WTC11 (cell line): Measurements from ENCODE around the gene NRXN3. TPM values are rescaled to one million over a fixed set of nuclear protein-coding genes. Genes with fewer than 3 reads are reported as not detected.

Experiments used
- ATAC-seq: fragments of 200-7000 bp; cut with Tn5 transposase; 2 replicates; pipeline ENCODE4 v1.10.0; 2021; ENCODE audit warnings: mild to moderate bottlenecking, moderate library complexity
- CTCF ChIA-PET: fragments of 300-600 bp; sonication (Branson Sonifier 250); formaldehyde crosslinking; loops from one replicate; lab custom pipeline; 2021; ENCODE audit warnings: antibody characterized with exemption; lab: Charles Lee
- POLR2A ChIA-PET: fragments of 350-600 bp; sonication (Branson Sonifier 250); formaldehyde crosslinking; loops from one replicate; lab custom pipeline; 2021; ENCODE audit warnings: antibody characterized with exemption; lab: Charles Lee
- DNase-seq: peaks from one replicate; pipeline ENCODE4 v3.0.0; 2021; ENCODE audit warnings: low spot score
- H3K27ac Mint-ChIP-seq: 2 replicates; pipeline ENCODE4 v1.8.0; 2021; ENCODE audit warnings: mixed read lengths
- H3K27me3 Mint-ChIP-seq: 2 replicates; pipeline ENCODE4 v1.8.0; 2021; ENCODE audit warnings: low read depth, mild to moderate bottlenecking, moderate library complexity, mixed read lengths
- H3K36me3 Mint-ChIP-seq: 2 replicates; pipeline ENCODE4 v1.8.0; 2021; ENCODE audit warnings: mixed read lengths
- H3K4me1 Mint-ChIP-seq: 2 replicates; pipeline ENCODE4 v1.8.0; 2022; ENCODE audit warnings: mixed read lengths
- H3K4me3 Mint-ChIP-seq: 2 replicates; pipeline ENCODE4 v1.8.0; 2021; ENCODE audit warnings: mild to moderate bottlenecking, moderate library complexity, mixed read lengths
- H3K9me3 Mint-ChIP-seq: 2 replicates; pipeline ENCODE4 v1.8.0; 2021; ENCODE audit warnings: mixed read lengths
- ATF2 ChIP-seq: sonication (generic); formaldehyde crosslinking; IDR thresholded peaks from 2 replicates; pipeline ENCODE4 v1.8.1; 2022; ENCODE audit warnings: low read depth, missing genetic modification reagents, borderline replicate concordance
- ATF3 ChIP-seq: sonication (generic); formaldehyde crosslinking; conservative IDR thresholded peaks from 2 replicates; pipeline ENCODE4 v1.8.1; 2022; ENCODE audit warnings: mild to moderate bottlenecking, missing genetic modification reagents
- CBFB ChIP-seq: sonication (generic); formaldehyde crosslinking; IDR thresholded peaks from 2 replicates; pipeline ENCODE4 v1.8.1; 2022; ENCODE audit warnings: mild to moderate bottlenecking, low read depth, missing genetic modification reagents
- E2F1 ChIP-seq: sonication (generic); formaldehyde crosslinking; IDR thresholded peaks from 2 replicates; pipeline ENCODE4 v1.8.0; 2022; ENCODE audit warnings: mild to moderate bottlenecking, missing genetic modification reagents
- ERG ChIP-seq: fragments of 250-450 bp; sonication (Bioruptor Pico); IDR thresholded peaks from 2 replicates; pipeline ENCODE4 v1.8.0; 2021; ENCODE audit warnings: mild to moderate bottlenecking
- IRF2 ChIP-seq: sonication (generic); formaldehyde crosslinking; IDR thresholded peaks from 2 replicates; pipeline ENCODE4 v1.8.0; 2022; ENCODE audit warnings: low read depth, missing genetic modification reagents, borderline replicate concordance
- MAX ChIP-seq: sonication (generic); formaldehyde crosslinking; IDR thresholded peaks from 2 replicates; pipeline ENCODE4 v1.8.0; 2022; ENCODE audit warnings: mild to moderate bottlenecking, missing genetic modification reagents
- SMAD4 ChIP-seq: sonication (generic); formaldehyde crosslinking; IDR thresholded peaks from 2 replicates; pipeline ENCODE4 v1.8.0; 2022; ENCODE audit warnings: mild to moderate bottlenecking, missing genetic modification reagents
- SOX15 ChIP-seq: fragments of 250-450 bp; sonication (Bioruptor Pico); IDR thresholded peaks from 2 replicates; pipeline ENCODE4 v1.9.0; 2021; ENCODE audit warnings: mild to moderate bottlenecking
- ZNF232 ChIP-seq: sonication (generic); formaldehyde crosslinking; IDR thresholded peaks from 2 replicates; pipeline ENCODE4 v1.8.0; 2022; ENCODE audit warnings: mild to moderate bottlenecking, missing genetic modification reagents
- ZNF281 ChIP-seq: sonication (generic); formaldehyde crosslinking; IDR thresholded peaks from 2 replicates; pipeline ENCODE4 v1.8.0; 2023; ENCODE audit warnings: mild to moderate bottlenecking, missing genetic modification reagents
- ZNF396 ChIP-seq: fragments of 250-450 bp; sonication (Bioruptor Pico); IDR thresholded peaks from 2 replicates; pipeline ENCODE4 v1.8.0; 2021; ENCODE audit warnings: mild to moderate bottlenecking, moderate library complexity, borderline replicate concordance
- total RNA-seq: library from RNA; stranded (reverse); gene quantifications from 3 replicates; pipeline ENCODE4 v1.2.3, GENCODE V29; 2021

The NRXN3 gene
- total RNA-seq, 1 experiment from 2014 or later: 3.0 TPM

- ATAC-seq (no peak), DNase-seq (no peak)
- Mint-ChIP-seq H3K4me1 (no peaks in the 10 kb centered on the region), H3K27ac (no peak overlapping the region), H3K36me3 (no peaks in the 10 kb centered on the region; the same call in 1 of the 2 replicates), H3K27me3 (no peaks in the 10 kb centered on the region; the same call in 1 of the 2 replicates), H3K4me3 (no peak overlapping the region), H3K9me3 (peaks cover 18% of the 10 kb centered on the region)
- ChIA-PET POLR2A (no interaction called here), CTCF (no interaction called here)
- TF ChIP-seq SOX15 (CRISPR knock-in tag) (no peak), ATF3 (CRISPR knock-in tag) (no peak), ERG (CRISPR knock-in tag) (no peak), SMAD4 (CRISPR knock-in tag) (no peak)
Observed at GRCh38 chr14:79496701-79497100, 1326.5 kb downstream of the NRXN3 start.

- ATAC-seq (no peak), DNase-seq (no peak)
- H3K27ac Mint-ChIP-seq: no peak overlapping the region
- TF ChIP-seq ZNF281 (CRISPR knock-in tag) (no peak), IRF2 (no peak), ZNF232 (no peak), CBFB (CRISPR knock-in tag) (no peak), ZNF396 (no peak), MAX (CRISPR knock-in tag) (no peak)
- TF ChIP-seq, all 79 proteins: peak for 0
- POLR2A ChIA-PET: no interaction called here
- no peak overlapping the region for H3K4me3 Mint-ChIP-seq
- peaks cover 11% of the 10 kb centered on the region for H3K9me3 Mint-ChIP-seq
- H3K36me3 Mint-ChIP-seq: no peaks in the 10 kb centered on the region
- no peaks in the 10 kb centered on the region; the same call in 1 of the 2 replicates for H3K27me3 Mint-ChIP-seq
- peaks cover 9% of the 10 kb centered on the region for H3K4me1 Mint-ChIP-seq
- CTCF ChIA-PET: no interaction called here
Observed at GRCh38 chr14:79500489-79500888, 1330.3 kb downstream of the NRXN3 start.

GRCh38 chr14:79502136-79502750 lies 1332.1 kb downstream of the NRXN3 start:
- no peak overlapping the region for H3K4me3 Mint-ChIP-seq
- H3K36me3 Mint-ChIP-seq: no peaks in the 10 kb centered on the region
- H3K27ac Mint-ChIP-seq: no peak overlapping the region
- POLR2A ChIA-PET: no interaction called here
- DNase-seq: no peak
- peaks cover 9% of the 10 kb centered on the region for H3K4me1 Mint-ChIP-seq
- H3K9me3 Mint-ChIP-seq: peaks cover 17% of the 10 kb centered on the region
- no peak for TF ChIP-seq E2F1 (CRISPR knock-in tag)
- TF ChIP-seq ATF2: no peak
- peak; percentile 73 for ATAC-seq
- CTCF ChIA-PET: no interaction called here
- H3K27me3 Mint-ChIP-seq: no peaks in the 10 kb centered on the region; the same call in 1 of the 2 replicates
